HepG2 (cell line): Measurements from ENCODE around the gene RIPK1. TPM values are rescaled to one million over a fixed set of nuclear protein-coding genes. Genes with fewer than 3 reads are reported as not detected.

Source experiments
- DNMT1 ChIP-seq: sonication (generic); formaldehyde crosslinking; IDR thresholded peaks from 2 replicates; pipeline ENCODE4 v1.5.1; 2020; ENCODE audit warnings: mild to moderate bottlenecking, missing genetic modification reagents
- GPN1 ChIP-seq: sonication (generic); formaldehyde crosslinking; IDR thresholded peaks from 2 replicates; pipeline ENCODE4 v1.5.1; 2020; ENCODE audit warnings: missing genetic modification reagents, borderline replicate concordance
- KDM4B ChIP-seq: sonication (generic); formaldehyde crosslinking; IDR thresholded peaks from 2 replicates; pipeline ENCODE4 v1.4.0; 2020; ENCODE audit warnings: missing genetic modification reagents
- MYNN ChIP-seq: sonication (generic); formaldehyde crosslinking; IDR thresholded peaks from 2 replicates; pipeline ENCODE4 v1.4.0; 2020; ENCODE audit warnings: mild to moderate bottlenecking, low read depth, missing genetic modification reagents
- NCOR1 ChIP-seq: fragments of 200-600 bp; sonication (generic); IDR thresholded peaks from 2 replicates; pipeline ENCODE4 v1.7.0; 2017; ENCODE audit warnings: antibody characterized with exemption, low read length, borderline replicate concordance
- NFYC ChIP-seq: IDR thresholded peaks from 2 replicates; pipeline ENCODE4 v1.6.1; 2016; ENCODE audit warnings: missing genetic modification reagents, missing compliant biosample characterization
- PHF8 ChIP-seq: sonication (generic); formaldehyde crosslinking; IDR thresholded peaks from 2 replicates; pipeline ENCODE4 v1.5.0; 2020; ENCODE audit warnings: missing genetic modification reagents
- SAFB2 ChIP-seq: sonication (generic); formaldehyde crosslinking; IDR thresholded peaks from 2 replicates; pipeline ENCODE4 v1.5.1; 2020; ENCODE audit warnings: missing genetic modification reagents, low read depth, mild to moderate bottlenecking, borderline replicate concordance
- ZBTB7A ChIP-seq: sonication (generic); formaldehyde crosslinking; IDR thresholded peaks from 2 replicates; pipeline ENCODE4 v1.8.0; 2022; ENCODE audit warnings: mild to moderate bottlenecking, missing genetic modification reagents
- ZFP1 ChIP-seq: IDR thresholded peaks from 2 replicates; pipeline ENCODE4 v1.6.1; 2016
- ZGPAT ChIP-seq: IDR thresholded peaks from 2 replicates; pipeline ENCODE4 v1.6.1; 2016; ENCODE audit warnings: mild to moderate bottlenecking
- ZNF256 ChIP-seq: sonication (generic); formaldehyde crosslinking; conservative IDR thresholded peaks from 2 replicates; pipeline ENCODE4 v1.4.0; 2020; ENCODE audit warnings: missing genetic modification reagents
- ZNF276 ChIP-seq: sonication (generic); formaldehyde crosslinking; IDR thresholded peaks from 2 replicates; pipeline ENCODE4 v1.4.0; 2020; ENCODE audit warnings: mild to moderate bottlenecking, low read depth, missing genetic modification reagents
- ZNF407 ChIP-seq: sonication (generic); formaldehyde crosslinking; IDR thresholded peaks from one replicate; pipeline ENCODE4 v1.5.1; 2020; ENCODE audit warnings: mild to moderate bottlenecking, missing genetic modification reagents; ENCODE audit errors: not compliant biosample characterization
- ZNF557 ChIP-seq: sonication (generic); formaldehyde crosslinking; IDR thresholded peaks from 2 replicates; pipeline ENCODE4 v1.4.0; 2020; ENCODE audit warnings: missing genetic modification reagents
- ZNF564 ChIP-seq: sonication (generic); formaldehyde crosslinking; IDR thresholded peaks from 2 replicates; pipeline ENCODE4 v1.8.1; 2023; ENCODE audit warnings: mild to moderate bottlenecking, missing genetic modification reagents
- ZNF788 ChIP-seq: sonication (generic); formaldehyde crosslinking; IDR thresholded peaks from 2 replicates; pipeline ENCODE4 v1.5.0; 2020; ENCODE audit warnings: mild to moderate bottlenecking, missing genetic modification reagents, borderline replicate concordance
- ZNF816 ChIP-seq: sonication (generic); formaldehyde crosslinking; IDR thresholded peaks from 2 replicates; pipeline ENCODE4 v1.8.0; 2022; ENCODE audit warnings: missing genetic modification reagents, mild to moderate bottlenecking, borderline replicate concordance
- ZSCAN22 ChIP-seq: sonication (generic); formaldehyde crosslinking; IDR thresholded peaks from 2 replicates; pipeline ENCODE4 v1.4.0; 2020; ENCODE audit warnings: mild to moderate bottlenecking, missing genetic modification reagents
- polyA plus RNA-seq, 8 experiments: library from polyadenylated mRNA; depleted of rRNA in 3 of 8; stranded (reverse) in 7 of 8; unstranded in 1 of 8; fragments of >200 nt; fragmentation: Illumina TruSeq in 4 of 8; extraction: Trizol in 4 of 8; gene quantifications; 2 replicates each; pipeline versions ENCODE4 v1.2.1 to v1.2.3, GENCODE V29; 2011 to 2016; ENCODE audit warnings: low read depth in 4 of 8, missing spikeins in 1 of 8, mixed read lengths in 1 of 8; ENCODE audit not compliant: insufficient read depth in 1 of 8
- total RNA-seq, 5 experiments: library from RNA; depleted of rRNA; stranded (reverse); fragments of >200 nt; fragmentation: Illumina TruSeq; extraction: Trizol; gene quantifications; 2 replicates each; pipeline ENCODE4 v1.2.3, GENCODE V29; 2016; ENCODE audit warnings: low read depth in 1 of 5

RIPK1 gene
- total and polyA plus RNA-seq, 2 of the 13 experiments (the other 11 are each of a cell fraction or from before 2014, with no cell fraction given), result 9.0 to 10.3 TPM

GRCh38 chr6:3157131-3157933, 89.0 kb downstream of the RIPK1 start, which contains the start of gene TUBB2A (continued):
- TF ChIP-seq ZNF407 (CRISPR knock-in tag) (no peak), SAFB2 (CRISPR knock-in tag) (peak; percentile 58; the same call in 1 of the 2 replicates), KDM4B (CRISPR knock-in tag) (no peak), ZNF816 (CRISPR knock-in tag) (peak; percentile 30; the same call in 1 of the 2 replicates), MYNN (CRISPR knock-in tag) (no peak), ZNF564 (CRISPR knock-in tag) (peak; percentile 78; the same call in 1 of the 2 replicates), ZSCAN22 (CRISPR knock-in tag) (peak; percentile 18; the same call in 1 of the 2 replicates), PHF8 (CRISPR knock-in tag) (peak; percentile 83), NFYC (CRISPR knock-in tag) (peak; percentile 38; the same call in 1 of the 2 replicates), GPN1 (CRISPR knock-in tag) (no peak), ZNF557 (CRISPR knock-in tag) (no peak), NCOR1 (no peak), ZNF276 (CRISPR knock-in tag) (peak; percentile 87), ZNF256 (no peak), ZFP1 (CRISPR knock-in tag) (no peak), DNMT1 (CRISPR knock-in tag) (peak; percentile 52; the same call in 1 of the 2 replicates), ZBTB7A (CRISPR knock-in tag) (peak; percentile 82), ZNF788 (peak; percentile 71), ZGPAT (CRISPR knock-in tag) (peak; percentile 65; the same call in 1 of the 2 replicates)
